GM11168 (cell line): ENCODE results near the gene ERN1.

Experiments
- in situ Hi-C: fragments of 300-500 bp; cut with MboI; formaldehyde crosslinking; loops from one replicate; pipeline ENCODE4 v1.12.0; 2022; ENCODE audit warnings: low sequenced_read_pairs; ENCODE audit not compliant: unreplicated experiment

Gene ERN1

DNA sequence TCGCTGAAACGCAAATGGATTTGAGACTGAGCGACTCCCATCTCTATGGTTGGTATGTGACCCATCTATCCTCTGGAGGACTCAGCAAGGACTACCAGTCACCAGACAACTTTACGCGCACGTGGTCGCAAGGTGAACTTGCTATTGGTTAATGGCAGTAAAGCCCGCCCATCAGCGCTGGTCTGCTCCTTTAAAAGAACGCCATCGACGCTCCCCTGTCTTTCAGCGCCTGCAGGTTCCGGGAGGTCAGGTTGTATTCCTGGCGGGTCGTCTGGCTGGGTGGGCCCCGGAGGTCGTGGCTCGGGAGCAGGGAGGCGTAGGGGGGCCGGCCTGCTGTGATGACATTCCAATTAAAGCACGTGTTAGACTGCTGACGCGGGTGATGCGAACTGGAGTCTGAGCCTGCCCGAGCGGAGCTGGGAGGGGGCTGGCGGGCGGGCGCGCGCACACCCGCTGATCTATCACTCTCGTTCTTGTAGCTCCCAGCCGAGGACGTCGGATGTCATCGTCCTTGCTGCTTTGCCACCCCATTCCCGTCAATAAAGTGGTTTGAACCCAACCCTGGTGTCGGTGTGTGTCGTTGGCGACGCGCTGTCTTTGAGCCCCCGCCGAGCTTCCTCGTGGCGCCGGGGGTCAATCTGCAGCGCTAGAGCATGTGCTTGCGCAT, 15.9 kb upstream of the ERN1 start:
- in situ Hi-C loops: loop anchor here (25.0 kb wide), 1 partner anchor 209 kb away; the partner anchor contains the start of gene CD79B

DNA sequence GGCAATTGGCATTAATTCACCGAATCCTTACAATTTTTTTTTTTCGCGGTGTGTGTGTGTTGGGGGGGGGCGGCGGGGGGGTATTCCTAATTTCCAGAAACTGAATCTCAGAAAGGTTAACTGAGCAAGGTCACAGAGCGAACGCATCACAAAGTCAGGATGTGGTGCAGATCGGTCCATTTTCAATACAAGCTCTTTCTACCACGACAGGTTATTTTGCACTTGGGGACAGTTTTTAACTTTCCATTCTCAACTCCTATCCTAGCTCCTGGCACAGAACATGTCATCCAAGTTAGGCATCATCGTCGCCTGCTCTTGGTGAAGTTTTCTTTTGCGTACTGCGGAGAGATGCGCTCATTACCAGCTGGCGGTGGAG, 15.4 kb upstream of the ERN1 start:
- in situ Hi-C loops: loop anchor here (25.0 kb wide), 1 partner anchor 208 kb away; the partner anchor contains the start of gene CD79B

DNA sequence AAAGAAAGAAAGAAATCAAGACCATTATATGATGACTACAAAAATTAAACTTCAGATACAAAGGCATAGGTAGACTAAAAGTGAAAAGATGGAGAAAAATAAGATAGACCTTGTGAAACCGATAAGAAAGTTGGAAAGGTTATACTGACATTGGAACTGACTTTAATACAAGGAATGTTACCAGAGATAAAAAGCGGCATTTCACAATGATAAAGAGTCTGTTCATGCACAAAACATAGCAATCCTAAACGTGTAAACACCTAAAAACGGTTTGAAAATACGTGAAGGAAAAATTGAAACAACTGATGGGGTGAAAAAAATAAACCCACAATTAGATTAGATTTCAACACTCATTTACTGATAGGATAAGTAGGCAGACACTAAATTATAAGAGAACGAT, 9.6 kb upstream of the ERN1 start:
- in situ Hi-C loops: loop anchor here (25.0 kb wide), 1 partner anchor 202 kb away; the partner anchor contains the start of gene CD79B

DNA sequence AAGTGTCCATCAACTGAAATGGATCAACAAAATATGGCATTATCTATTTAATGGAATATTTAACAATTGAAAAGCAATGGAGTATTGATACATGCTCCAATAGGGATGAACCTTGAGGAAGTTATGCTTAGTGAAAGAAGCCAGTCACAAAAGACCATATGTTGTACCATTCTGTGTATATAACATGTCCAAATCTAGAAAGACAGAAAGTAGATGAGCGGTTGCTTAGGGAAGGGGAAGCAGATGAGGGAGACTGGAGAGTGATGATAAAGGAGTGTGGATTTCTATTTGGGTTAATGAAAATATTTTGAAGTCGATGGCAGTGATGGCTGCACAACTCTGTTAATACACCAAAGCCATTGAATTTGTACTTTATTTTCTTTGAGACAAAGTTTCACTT, 8.5 kb upstream of the ERN1 start:
- in situ Hi-C loops: loop anchor here (25.0 kb wide), 1 partner anchor 201 kb away; the partner anchor contains the start of gene CD79B

DNA sequence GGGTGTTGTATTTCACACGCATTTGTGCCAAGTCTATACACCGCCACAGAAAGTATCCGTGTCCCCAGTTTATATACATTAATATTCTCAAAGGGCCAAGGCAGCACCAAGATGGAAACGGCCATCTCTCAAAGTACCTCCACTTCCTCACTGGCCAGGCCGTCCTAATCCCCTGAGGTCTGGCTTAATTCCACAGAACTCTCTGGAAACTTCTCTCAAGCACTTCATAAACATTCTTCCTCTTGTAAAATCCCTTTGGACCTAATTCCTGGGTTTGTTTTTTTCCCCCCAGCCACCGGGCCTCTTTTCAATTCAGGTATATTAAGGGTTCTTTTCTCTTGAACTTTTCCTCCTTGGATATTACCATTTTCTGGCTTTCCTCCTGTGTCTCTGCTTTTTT, 5.1 kb upstream of the ERN1 start:
- in situ Hi-C loops: loop anchor here (5.0 to 25.0 kb wide), 2 partner anchors 103 to 198 kb away; partner anchors contain the start of gene CD79B

DNA sequence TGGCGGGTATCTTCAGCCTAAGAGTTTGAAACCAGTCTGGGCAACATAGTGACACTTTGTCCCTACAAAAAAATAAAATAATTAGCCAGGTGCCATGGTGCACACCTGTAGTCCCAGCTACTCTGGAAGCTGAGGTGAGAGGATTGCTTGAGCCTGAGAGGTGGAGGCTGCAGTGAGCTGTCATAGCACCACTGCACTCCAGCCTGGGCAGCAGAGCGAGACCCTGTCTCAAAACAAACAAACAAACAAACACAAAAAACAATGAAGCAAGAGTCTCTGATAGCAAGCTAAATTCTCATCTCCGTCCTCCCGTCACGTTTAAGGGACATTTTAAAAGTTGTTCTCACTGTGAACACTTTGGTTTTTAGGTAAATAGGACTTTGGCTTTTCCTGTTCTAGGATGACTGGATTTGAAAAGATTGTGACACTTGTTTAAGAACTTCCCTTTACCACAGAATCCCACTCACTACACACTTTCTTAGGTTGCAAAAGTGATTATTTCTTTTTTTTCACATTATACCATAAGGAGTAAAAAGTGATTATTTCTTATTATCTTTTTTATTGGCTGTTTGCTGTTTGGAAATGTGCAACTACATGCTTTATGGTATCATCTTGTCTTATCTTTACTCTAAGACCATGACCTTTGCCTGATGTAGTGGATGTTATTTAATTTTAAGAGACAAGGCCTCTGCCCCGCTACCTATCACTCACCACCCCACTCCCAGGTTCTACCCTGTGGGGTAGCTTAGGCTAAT, 4.4 kb upstream of the ERN1 start:
- in situ Hi-C loops: loop anchor here (5.0 to 25.0 kb wide), 2 partner anchors 102 to 197 kb away; partner anchors contain the start of gene CD79B

DNA sequence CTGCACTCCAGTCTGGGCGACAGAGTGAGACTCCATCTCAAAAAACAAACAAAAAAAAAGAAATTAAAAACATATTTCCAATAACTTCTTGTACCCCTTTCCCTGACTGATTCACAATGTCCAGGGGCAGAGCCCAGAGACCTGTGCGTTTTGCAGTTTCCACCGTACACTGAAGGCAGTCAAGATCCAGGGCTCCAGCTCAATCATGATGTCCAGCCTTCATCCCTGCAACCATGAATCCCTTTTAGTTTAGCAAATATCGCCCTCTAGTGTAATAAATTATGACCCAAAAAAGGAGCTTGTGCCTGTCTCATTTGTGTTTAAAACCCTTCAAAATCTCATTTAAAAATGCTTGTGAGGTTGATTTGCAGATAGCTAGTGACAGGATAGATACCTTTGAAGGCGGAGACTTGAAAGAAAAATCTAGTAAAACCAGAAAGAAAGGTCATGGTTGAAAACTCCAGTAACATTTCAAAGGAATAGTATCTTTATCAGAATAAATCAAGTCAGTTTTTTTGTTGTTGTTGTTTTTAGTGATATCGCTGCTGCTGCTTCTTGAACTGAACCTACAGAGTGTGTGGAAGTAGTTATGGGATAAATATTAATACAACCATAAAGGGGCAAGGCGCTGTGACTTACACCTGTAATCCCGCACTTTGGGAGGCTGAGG, 3.7 kb upstream of the ERN1 start:
- in situ Hi-C loops: loop anchor here (5.0 to 25.0 kb wide), 2 partner anchors 101 to 196 kb away; partner anchors contain the start of gene CD79B

DNA sequence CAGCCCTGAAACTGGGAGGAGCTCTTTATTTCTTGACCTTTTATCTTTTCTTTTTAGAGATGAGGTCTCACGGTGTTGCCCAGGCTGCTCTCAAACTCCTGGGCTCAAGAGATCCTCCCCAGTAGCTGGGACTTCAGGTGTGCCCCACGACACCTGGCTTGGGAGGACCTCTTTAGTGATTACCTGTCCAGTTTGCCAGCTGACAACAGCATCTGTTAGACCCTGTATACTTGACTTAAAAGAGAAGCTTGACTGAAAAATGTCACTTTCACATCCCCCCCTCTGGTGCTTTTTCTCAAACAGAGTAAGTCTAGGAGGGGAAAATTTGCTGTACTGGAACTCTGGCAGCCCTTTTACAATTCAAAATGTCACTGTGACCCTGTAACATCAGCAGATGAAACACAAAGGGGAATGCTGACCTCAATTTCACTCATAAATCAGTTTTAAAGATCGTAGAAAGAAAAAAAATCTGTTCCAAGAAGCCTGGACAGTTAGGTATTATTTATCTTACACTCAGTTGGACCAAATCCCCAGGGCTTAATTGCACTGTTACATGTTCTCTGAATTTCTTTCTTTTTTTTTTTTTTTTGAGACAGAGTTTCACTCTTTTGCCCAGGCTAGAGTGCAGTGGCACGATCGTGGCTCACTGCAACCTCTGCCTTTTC, 1.8 kb upstream of the ERN1 start:
- in situ Hi-C loops: loop anchor here (5.0 to 25.0 kb wide), 2 partner anchors 99 to 194 kb away; partner anchors contain the start of gene CD79B

DNA sequence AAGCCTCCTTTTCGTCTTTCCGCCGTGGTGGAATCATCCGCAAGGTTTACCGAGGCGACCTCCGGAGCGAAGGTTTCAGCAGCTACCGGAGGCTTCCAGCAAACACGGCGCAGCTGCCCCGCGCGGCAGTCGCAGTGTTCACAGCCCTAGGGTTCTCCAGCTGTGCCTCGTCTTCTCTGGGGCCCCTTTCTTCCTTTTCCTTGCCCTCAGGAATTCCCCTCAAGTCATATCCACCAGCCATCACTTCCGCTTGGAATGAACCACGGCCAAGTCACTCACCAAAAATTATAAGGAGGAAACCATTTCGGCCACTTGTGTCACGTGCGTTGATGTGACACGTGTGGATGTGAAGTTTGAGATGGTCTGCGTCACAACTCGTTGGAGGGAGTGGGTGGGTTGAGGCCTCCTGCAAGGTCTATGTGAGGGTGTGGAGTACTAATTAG, 636 bp upstream of the ERN1 start:
- in situ Hi-C loops: loop anchor here (5.0 to 25.0 kb wide), 2 partner anchors 98 to 193 kb away; partner anchors contain the start of gene CD79B

DNA sequence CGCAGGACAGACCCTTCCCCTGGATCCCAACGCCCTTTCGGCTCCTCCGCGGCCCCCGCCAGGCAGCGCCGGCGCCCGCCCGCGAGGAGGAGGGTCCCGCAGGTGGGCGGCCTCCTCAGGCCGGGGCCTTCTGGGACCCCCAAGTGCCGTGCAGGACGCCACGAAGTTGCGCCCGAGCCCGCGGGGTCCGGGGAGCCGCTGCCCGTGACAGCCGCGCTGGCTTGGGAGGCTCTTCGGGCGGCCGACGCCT, 504 bp downstream of the ERN1 start:
- in situ Hi-C loops: loop anchor here (25.0 kb wide), 1 partner anchor 192 kb away; the partner anchor contains the start of gene CD79B

DNA sequence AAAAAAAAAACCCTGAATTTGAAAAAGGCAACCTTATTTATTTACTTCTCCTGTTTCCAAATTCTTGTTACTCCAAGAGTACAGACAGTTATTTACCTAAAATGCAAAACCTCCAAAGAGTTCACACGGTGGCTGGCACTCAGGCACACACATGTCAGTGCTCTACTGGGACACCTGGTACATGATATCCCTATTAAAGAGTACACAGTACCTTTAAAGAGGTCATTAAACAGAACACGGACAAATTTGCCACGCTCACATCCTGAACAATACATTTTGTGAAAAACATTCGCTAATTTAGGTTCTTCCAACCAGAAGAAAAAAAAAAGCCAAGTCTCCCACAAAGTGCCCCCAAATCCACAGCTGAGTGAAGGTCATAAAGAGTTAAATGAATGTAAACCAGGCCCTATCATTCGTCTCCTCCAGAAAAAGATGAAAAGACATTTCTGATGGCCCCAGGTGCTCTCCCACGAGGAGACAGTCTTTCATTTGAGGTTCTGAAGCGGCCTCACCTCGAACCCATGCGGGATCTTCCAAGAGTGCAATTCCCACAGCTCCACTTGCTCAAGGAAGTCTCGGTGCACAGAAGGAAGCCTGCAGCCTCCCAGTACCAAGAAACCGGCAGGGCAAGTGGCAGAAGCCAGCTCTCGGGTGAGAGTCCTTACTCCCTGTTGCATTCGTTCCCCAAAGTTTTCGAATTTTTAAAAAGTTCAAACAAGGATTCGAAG, 993 bp downstream of the ERN1 start:
- in situ Hi-C loops: loop anchor here (25.0 kb wide), 1 partner anchor 192 kb away; the partner anchor contains the start of gene CD79B

DNA sequence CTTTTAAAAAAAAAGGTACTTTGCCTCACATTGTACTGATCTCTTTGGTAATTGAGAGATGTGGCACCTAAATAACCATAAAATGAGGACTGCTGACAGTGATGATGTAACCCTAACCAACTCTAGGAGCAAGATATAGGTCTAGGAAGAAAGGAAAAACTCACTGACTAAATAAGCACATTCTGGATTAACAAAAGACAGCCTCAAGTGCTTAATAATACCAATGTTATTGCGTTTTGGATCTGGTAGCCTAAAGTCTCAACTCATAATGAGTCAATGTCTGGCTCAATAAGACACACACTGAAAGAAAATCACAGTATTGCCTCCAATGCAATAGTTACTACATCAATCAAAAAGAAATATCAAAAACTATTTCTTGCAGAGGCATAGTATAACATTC, 3.0 kb downstream of the ERN1 start:
- in situ Hi-C loops: loop anchor here (25.0 kb wide), 1 partner anchor 190 kb away; the partner anchor contains the start of gene CD79B

DNA sequence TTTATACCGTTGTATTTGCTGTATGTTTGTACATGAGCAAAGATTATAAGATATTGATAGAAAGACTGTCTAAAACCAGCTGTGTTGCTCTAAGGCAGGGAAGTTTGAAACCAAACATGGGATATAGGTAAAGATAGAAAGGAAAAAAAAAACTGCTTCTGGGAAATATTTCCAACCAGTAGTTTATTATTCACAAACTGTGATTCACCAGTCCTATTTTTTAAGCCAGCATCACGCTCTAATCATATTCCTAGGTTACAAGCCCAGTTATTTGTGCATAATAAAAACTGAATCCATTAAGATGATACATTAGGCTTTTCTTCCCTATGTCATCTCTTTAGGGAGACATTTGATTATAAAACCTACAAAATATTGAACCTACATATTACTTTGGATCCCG, 4.0 kb downstream of the ERN1 start:
- in situ Hi-C loops: loop anchor here (25.0 kb wide), 1 partner anchor 189 kb away; the partner anchor contains the start of gene CD79B

DNA sequence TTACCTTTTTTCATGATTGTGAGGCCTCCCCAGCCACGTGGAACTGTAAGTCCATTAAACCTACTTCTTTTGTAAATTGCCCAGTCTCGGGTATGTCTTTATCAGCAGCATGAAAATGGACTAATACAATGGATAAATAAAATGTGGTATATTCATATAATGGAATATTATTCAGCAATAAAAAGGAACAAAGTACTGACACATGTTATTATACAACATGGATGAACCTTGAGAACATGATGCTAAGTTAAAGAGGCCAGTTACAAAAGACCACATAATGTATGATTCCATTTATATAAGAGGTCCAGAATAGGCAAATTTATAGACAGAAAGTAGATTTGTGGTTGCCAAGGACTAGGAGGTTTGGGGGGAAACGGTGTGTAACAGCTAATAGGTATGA, 5.3 kb downstream of the ERN1 start:
- in situ Hi-C loops: loop anchor here (5.0 to 25.0 kb wide), 2 partner anchors 62 to 187 kb away; partner anchors contain the start of gene CD79B

DNA sequence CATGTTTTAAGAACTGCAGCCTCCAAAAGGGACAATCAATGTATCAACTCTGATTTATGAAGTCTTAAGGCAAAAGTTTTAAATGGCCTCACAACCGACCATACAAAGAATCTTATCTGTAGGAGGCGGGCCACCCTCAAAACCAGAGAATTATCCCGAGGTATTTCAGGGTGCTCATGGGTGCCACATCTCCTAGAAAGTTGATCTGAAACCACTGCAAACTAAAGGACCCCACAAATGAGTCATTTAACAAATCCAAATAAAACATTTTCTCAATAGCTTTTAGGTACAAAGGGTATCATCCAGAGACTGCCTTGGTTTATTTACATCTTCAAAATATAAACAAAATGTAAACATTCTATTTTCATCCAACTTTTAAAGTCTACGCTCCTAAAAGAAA, 6.8 kb downstream of the ERN1 start:
- in situ Hi-C loops: loop anchor here (5.0 kb wide), 1 partner anchor 61 kb away; no protein-coding TSS in a partner anchor

DNA sequence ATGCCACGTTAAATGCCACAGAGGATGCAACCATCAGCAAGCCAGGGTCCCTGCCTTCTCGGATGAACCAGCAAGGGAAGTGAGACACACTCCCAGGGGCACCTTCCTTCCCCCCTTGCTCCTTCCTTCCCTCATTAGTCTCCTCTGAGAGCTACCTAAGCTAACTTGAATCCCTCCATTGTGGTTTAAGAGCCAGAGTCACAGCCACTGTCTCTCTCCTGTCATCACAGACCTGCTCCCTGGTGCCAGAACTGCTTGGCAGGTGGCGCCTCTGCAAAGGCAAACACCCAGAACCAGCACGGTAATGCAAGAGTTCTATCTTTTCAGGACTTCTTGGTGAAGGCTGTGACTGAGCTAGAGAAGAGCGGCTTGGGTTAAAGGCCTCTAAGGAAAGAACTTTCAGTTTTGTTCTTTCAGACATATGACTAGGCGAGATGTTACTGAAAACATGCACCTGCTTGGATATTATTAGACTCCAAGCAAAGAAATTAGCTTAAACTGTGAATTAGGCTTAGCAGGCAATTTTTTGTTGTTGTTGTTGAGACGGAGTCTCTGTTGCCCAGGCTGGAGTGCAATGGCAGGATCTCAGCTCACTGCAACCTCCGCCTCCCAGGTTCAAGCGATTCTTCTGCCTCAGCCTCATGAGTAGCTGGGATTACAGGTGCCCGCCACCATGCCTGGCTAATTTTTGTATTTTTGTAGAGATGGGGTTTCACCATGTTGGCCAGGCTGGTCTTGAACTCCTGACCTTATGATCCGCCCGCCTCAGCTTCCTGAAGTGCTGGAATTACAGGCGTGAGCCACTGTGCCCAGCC, 8.8 kb downstream of the ERN1 start:
- in situ Hi-C loops: loop anchor here (5.0 kb wide), 1 partner anchor 59 kb away; no protein-coding TSS in a partner anchor

DNA sequence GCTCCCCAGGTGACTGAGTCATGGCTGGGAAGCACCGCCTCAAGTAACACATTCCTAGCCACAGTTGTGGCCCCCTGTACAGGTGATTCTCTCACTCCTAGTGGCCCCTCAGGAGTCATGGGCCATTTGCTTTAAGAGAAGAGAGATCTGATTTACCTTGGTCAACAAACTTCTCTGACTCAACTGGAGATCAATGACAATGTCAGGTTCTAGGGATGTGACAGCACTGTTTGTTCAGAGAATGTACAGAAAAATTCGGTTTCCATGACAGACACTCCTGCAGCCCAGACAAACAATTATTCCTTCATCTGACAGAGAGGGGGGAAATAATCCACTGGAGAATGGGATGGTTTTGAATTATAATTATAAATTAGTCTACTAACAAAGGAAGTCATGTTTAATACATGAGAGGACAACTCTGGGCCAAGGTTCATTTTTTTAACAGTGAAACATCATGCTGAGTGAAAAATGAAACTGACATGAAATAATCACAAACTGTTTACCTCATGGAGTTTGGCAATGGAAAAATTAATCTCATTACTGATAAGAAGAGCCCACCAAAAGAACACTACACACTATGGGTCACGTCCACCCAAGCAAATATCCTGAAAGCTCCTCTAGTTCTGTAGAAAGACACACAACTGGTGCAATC, 9.7 kb downstream of the ERN1 start:
- in situ Hi-C loops: loop anchor here (5.0 kb wide), 1 partner anchor 58 kb away; no protein-coding TSS in a partner anchor
